ENCODE results near the gene CABCOCO1. TPM values are rescaled to one million over a fixed set of nuclear protein-coding genes. Genes with fewer than 3 reads are reported as not detected.

Gene CABCOCO1
- total and polyA plus RNA-seq, 9 of the 15 experiments (the other 6 are each of a cell fraction or from before 2014, with no cell fraction given): 0.04 TPM; not detected in 8

GRCh38 chr10:61764486-61764885 is 101.8 kb downstream of the CABCOCO1 start:
- FAIRE-seq: peak; percentile 51
- TF ChIP-seq SPI1 (IDR thresholded peaks at IDR 0.05; ENCODE audit: borderline replicate concordance, low read depth, low read length) (no peak), ZMIZ1 (IDR thresholded peaks at IDR 0.05; ENCODE audit: low read depth in 2 of 2, low read length in 2 of 2) (0 out of 4 replicates have a peak, but pooled peaks of 1 of the 2 experiments have one; percentile 34), KDM1A (IDR thresholded peaks at IDR 0.05) (peak; percentile 68 to 71), UBTF (IDR thresholded peaks at IDR 0.05; ENCODE audit: borderline replicate concordance in 1 of 2, low read depth in 2 of 2, low read length in 2 of 2) (no peak), HDAC1 (IDR thresholded peaks at IDR 0.05) (peak in 1 of 2 experiments; percentile 58; a peak in 2 of 4 replicates), LARP7 (IDR thresholded peaks at IDR 0.05) (no peak), SOX6 (IDR thresholded peaks at IDR 0.05) (peak; percentile 38; the same call in 1 of the 2 replicates), ZNF644 (tag; IDR thresholded peaks at IDR 0.05; ENCODE audit: low read depth) (0 out of 2 replicates have a peak, but pooled peaks have one; percentile 26), EP300 (IDR thresholded peaks at IDR 0.05; ENCODE audit: low read length) (peak; percentile 37; the same call in 1 of the 2 replicates), HCFC1 (IDR thresholded peaks at IDR 0.05; ENCODE audit: low read depth, low read length) (no peak), GATA2 (CRISPR knock-in tag; IDR thresholded peaks at IDR 0.05) (no peak), MLLT1 (IDR thresholded peaks at IDR 0.05) (peak in 1 of 2 experiments; percentile 27; a peak in 1 of 4 replicates)

More at GRCh38 chr10:61764486-61764885, 101.8 kb downstream of the CABCOCO1 start:
- Histone ChIP-seq H3K4me3 (0 out of 2 replicates have a peak overlapping the region, but pooled peaks have one; percentile 1), H3K4me2 (ENCODE audit: insufficient read depth, low read length) (peak overlapping the region; percentile 71), H3K9me1 (ENCODE audit: control insufficient read depth, insufficient read depth, low read length) (no peaks in the 10 kb centered on the region), H2AFZ (ENCODE audit: low read depth, low read length) (peak overlapping the region; percentile 60; the same call in 1 of the 2 replicates), H3K27ac (ENCODE audit: extremely low read depth, low read depth, low read length) (peak overlapping the region; percentile 86), H3K79me2 (ENCODE audit: control insufficient read depth, insufficient read depth, low read length) (peaks cover 24% of the 10 kb centered on the region; the same call in 1 of the 3 replicates), H3K9ac (ENCODE audit: insufficient read depth in 1 of 2, low read depth in 2 of 2, low read length in 2 of 2) (peak overlapping the region in 1 of 2 experiments; percentile 72; a peak in 2 of 4 replicates), H3K9me3 (replicated peaks; ENCODE audit: control insufficient read depth, insufficient read depth, low read depth, low read length) (no peaks in the 10 kb centered on the region; the same call in 1 of the 2 replicates), H3K36me3 (ENCODE audit: control insufficient read depth, insufficient read depth, low read length) (no peaks in the 10 kb centered on the region; the same call in 2 of the 3 replicates), H3K27me3 (ENCODE audit: control insufficient read depth in 2 of 2, insufficient read depth in 2 of 2, low read length in 2 of 2) (no peaks in the 10 kb centered on the region; a peak in 1 of 5 replicates), H4K20me1 (replicated peaks; ENCODE audit: control insufficient read depth, insufficient read depth, low read length) (no peaks in the 10 kb centered on the region), H3K4me1 (replicated peaks in 1 of 2; ENCODE audit: control insufficient read depth in 2 of 2, insufficient read depth in 2 of 2, low read length in 2 of 2) (peaks cover 0 to 68% of the 10 kb centered on the region in 2 experiments; a peak in 4 of 5 replicates)
- ATAC-seq (peak; percentile 35), DNase-seq (ENCODE audit: extremely low read depth in 1 of 4, low spot score in 3 of 4) (peak; percentile 41 to 77 (median 56))
- WGBS (ENCODE audit: insufficient coverage, low coverage, missing lambda C conversion rate): 19% methylated on average over 5 of the region's 5 CpGs
- POLR2A ChIA-PET: interaction anchor here (0.5 to 7.2 kb wide), 5 partner anchors 14 to 304 kb away, joined by 3 to 80 read pairs (median 3); no protein-coding TSS in a partner anchor
- intact Hi-C loops (cut with micrococcal nuclease) (no loop called here), in situ Hi-C loops (cut with MboI) (loop anchor here (25.0 kb wide), 1 partner anchor 1348 kb away; no protein-coding TSS in a partner anchor)
- no TSS peak for BruUV-seq (replicated peaks)
- CTCF ChIA-PET (ENCODE audit: low intra/inter-chr PET ratio): no interaction called here

Measured in K562 (cell line).